Bronchial epithelial cell (primary cell): Measurements from ENCODE around the gene NPHS1. TPM values are rescaled to one million over a fixed set of nuclear protein-coding genes. Genes with fewer than 3 reads are reported as not detected.

Experiments used
- DNase-seq: peaks from one replicate; pipeline ENCODE4 v3.0.0-alpha.2; 2010; ENCODE audit warnings: low read depth
- FAIRE-seq: peaks from 2 replicates; lab custom pipeline; 2011; peaks lifted over from hg19 to GRCh38; lab: Jason Lieb, UNC
- H3K27me3 ChIP-seq: 2 replicates; pipeline ENCODE4 v1.5.1; 2011; ENCODE audit warnings: low read length; ENCODE audit not compliant: control insufficient read depth, insufficient read depth
- H3K36me3 ChIP-seq: 2 replicates; pipeline ENCODE4 v1.5.1; 2011; ENCODE audit warnings: low read length; ENCODE audit not compliant: control insufficient read depth, insufficient read depth
- H3K4me3 ChIP-seq: 2 replicates; pipeline ENCODE4 v1.5.1; 2011; ENCODE audit warnings: mild to moderate bottlenecking, low read depth, low read length, control low read depth
- CTCF ChIP-seq: IDR thresholded peaks from 2 replicates; pipeline ENCODE4 v1.5.1; 2011; ENCODE audit warnings: mild to moderate bottlenecking, moderate library complexity, low read length, control low read depth, inconsistent platforms; ENCODE audit not compliant: insufficient read depth, severe bottlenecking
- total RNA-seq: library from RNA; depleted of rRNA; stranded (reverse); fragments of >200 nt; gene quantifications from 2 replicates; pipeline ENCODE4 v1.2.1, GENCODE V29; 2014

NPHS1 gene
- total RNA-seq, 1 donor from 2014 or later, result not detected

- peaks cover 3% of the 10 kb centered on the region for H3K27me3 ChIP-seq
- FAIRE-seq (no peak), DNase-seq (no peak)
- no peaks in the 10 kb centered on the region for H3K36me3 ChIP-seq
- no peak overlapping the region for H3K4me3 ChIP-seq
- no peak for TF ChIP-seq CTCF
Observed at GRCh38 chr19:35790981-35791813, 61.1 kb downstream of the NPHS1 start.

GRCh38 chr19:35789978-35790944, 62.0 kb downstream of the NPHS1 start:
- Histone ChIP-seq H3K4me3 (no peak overlapping the region), H3K36me3 (no peaks in the 10 kb centered on the region), H3K27me3 (no peaks in the 10 kb centered on the region)
- DNase-seq (no peak), FAIRE-seq (no peak)
- no peak for TF ChIP-seq CTCF

GRCh38 chr19:35789195-35789977, 62.9 kb downstream of the NPHS1 start:
- Histone ChIP-seq H3K4me3 (no peak overlapping the region), H3K36me3 (no peaks in the 10 kb centered on the region), H3K27me3 (no peaks in the 10 kb centered on the region)
- FAIRE-seq (no peak), DNase-seq (no peak)
- no peak for TF ChIP-seq CTCF

GRCh38 chr19:35788205-35788960, 63.9 kb downstream of the NPHS1 start:
- H3K27me3 ChIP-seq, result no peaks in the 10 kb centered on the region
- TF ChIP-seq CTCF, result no peak
- DNase-seq (no peak), FAIRE-seq (no peak)
- H3K36me3 ChIP-seq, result no peaks in the 10 kb centered on the region
- H3K4me3 ChIP-seq, result no peak overlapping the region

GRCh38 chr19:35787227-35787799, 65.0 kb downstream of the NPHS1 start:
- no peak for TF ChIP-seq CTCF
- Histone ChIP-seq H3K36me3 (no peaks in the 10 kb centered on the region), H3K27me3 (no peaks in the 10 kb centered on the region), H3K4me3 (no peak overlapping the region)
- DNase-seq (no peak), FAIRE-seq (no peak)
